Left renal cortex interstitium (tissue), 4 donors: Measurements from ENCODE around the gene FOXP1. TPM values are rescaled to one million over a fixed set of nuclear protein-coding genes. Genes with fewer than 3 reads are reported as not detected.

Experiments
- DNase-seq, 4 donors: peaks; one replicate each; pipeline ENCODE4 v3.0.0-alpha.2; 2013; ENCODE audit warnings: low read depth in 4 of 4, low spot score in 2 of 4, missing footprints in 1 of 4
- polyA plus RNA-seq, 4 donors: library from polyadenylated mRNA; unstranded; fragments of 120-200 nt; gene quantifications; one replicate each; pipeline ENCODE4 v1.2.1, GENCODE V29; 2013; ENCODE audit not compliant: insufficient read length in 4 of 4

Gene FOXP1
- polyA plus RNA-seq, 4 donors: 31.2 to 45.8 (median 38.9) TPM

- DNase-seq: no peak
Observed at GRCh38 chr3:71254281-71255057, 329.1 kb downstream of the FOXP1 start.

DNA sequence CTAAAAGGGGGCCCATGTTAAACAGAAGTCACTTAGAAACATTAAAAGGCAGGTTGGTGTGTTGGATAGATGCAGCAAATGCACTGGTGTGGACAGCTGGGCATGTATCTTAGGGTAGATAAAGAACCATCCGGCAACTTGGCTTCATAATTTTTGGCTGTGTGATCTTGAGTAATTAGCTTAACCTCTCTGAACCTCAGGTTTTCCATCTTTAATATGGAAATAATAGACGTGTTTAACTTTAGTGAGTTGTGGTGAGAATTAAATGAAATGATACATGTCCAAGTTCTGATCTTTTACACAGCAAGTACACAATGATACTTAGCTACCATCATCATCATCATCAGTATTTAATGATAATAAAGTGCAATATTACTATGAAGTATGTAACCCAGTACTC is 330.4 kb downstream of the FOXP1 start:
- DNase-seq: no peak

GRCh38 chr3:71252466-71252865 is 331.1 kb downstream of the FOXP1 start:
- no peak for DNase-seq

DNA sequence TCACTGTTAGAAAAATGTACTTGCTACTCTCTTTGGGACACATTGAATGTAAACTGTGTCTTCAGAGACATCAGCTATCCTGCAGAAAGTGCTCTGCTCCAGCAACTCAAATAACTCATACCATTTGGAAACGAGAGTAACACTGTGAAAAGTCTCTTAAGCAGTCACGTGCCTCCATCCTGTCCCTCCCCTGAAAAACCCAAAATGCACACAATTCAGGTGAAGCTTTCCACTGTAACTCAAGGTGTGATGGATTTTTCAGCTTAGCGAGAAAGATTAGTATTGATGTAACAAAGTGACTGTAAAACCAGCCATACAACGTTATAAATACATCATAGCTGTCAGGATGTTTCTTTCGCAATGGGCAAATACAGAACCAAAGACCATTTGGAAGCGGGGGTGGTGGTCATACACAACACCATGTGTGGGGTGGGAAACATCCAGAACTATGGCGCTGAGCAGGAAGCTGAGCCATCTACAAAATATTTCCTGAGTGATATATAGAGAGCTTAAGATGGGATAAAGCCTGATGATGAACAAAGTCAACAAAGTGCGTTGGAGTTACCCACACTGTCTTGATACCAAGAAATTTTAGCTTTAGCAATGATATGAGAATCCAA is 332.3 kb downstream of the FOXP1 start:
- DNase-seq: no peak

- DNase-seq: no peak
Observed at GRCh38 chr3:71250026-71250425, 333.5 kb downstream of the FOXP1 start.

GRCh38 chr3:71247958-71248335 is 335.6 kb downstream of the FOXP1 start:
- no peak for DNase-seq

- DNase-seq: no peak
Observed at GRCh38 chr3:71247221-71247957, 336.1 kb downstream of the FOXP1 start.

GRCh38 chr3:71245971-71246880 is 337.3 kb downstream of the FOXP1 start:
- no peak for DNase-seq

DNA sequence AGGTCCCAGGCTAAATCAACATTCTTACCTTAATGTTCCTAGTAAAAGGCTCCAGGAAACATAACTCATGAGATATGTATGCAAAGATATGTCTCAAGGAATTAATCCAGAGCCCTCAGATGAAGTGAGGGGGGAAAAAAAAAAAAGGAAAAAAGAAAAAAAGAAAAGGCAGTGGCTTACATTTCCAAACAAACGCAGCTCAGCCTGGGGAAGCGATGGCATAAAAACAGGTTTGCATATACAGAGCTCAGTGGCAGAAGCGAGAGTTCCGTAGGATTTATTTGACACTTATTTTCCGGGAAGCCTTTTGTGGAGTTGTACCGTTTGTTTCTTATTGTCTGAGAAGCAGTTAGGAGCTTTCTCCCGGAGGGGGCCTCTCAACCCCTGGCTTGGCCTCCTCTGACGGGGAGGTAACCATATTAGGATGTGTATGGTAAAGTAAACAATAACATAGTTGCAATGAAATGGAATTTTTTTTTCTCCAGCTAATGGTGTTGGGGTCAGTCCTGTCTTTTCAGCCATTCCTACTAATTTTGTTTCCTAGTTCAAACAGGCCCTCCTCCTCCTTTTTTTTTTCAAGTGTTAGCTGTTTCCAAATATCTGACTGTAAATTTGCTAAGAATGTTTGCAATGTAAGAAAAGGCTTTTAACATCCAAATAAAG is 338.6 kb downstream of the FOXP1 start:
- no peak for DNase-seq

DNA sequence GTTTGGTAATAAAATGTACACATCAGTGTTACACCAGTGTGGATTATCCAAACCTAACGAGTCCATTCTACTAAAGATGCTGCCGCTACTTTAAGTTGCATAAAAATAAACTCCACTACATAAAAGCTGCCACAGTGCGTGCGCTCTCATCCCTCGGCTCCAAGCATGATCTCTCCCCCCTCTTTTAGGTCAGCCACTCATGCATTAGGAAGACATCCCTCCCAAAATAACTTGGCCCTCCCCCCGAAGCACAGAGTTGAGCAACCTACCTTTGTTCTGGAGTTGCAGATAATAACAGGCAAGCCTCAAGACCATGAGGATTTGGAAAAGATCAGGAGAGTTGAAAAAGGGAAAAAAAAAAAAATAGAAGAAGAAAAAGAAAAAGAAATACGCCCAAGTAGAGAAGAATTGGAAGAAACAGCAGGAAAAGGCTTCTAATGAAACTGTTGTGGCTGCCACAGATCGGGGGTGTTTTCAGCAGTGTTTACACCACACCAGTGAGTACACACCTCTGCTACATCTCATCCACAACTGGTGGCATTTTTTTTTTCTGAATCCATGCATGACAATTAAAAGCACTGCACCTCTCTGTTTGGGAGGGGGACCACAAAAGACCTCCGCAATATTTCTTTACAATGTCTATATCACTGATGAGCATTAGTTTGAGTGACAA is 339.2 kb downstream of the FOXP1 start:
- no peak for DNase-seq

DNA sequence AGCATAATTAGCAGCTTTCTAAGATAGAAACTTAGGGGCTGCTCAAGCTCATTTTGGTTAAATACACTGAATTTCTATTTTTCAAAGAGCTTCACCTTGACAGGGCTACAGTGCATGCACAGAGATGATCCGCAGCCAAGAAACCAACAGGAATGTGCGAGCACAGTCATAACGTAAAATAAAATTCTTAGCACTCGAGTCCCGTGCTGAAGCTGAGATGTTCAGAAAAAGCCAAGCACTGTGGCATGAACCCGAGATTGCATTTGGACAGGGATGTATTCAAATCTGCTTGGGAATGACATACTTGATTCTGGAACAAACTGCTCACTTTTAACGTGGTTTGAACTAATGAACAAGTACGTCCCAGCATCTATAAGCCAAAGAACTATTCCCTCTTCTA is 340.3 kb downstream of the FOXP1 start:
- no peak for DNase-seq

DNA sequence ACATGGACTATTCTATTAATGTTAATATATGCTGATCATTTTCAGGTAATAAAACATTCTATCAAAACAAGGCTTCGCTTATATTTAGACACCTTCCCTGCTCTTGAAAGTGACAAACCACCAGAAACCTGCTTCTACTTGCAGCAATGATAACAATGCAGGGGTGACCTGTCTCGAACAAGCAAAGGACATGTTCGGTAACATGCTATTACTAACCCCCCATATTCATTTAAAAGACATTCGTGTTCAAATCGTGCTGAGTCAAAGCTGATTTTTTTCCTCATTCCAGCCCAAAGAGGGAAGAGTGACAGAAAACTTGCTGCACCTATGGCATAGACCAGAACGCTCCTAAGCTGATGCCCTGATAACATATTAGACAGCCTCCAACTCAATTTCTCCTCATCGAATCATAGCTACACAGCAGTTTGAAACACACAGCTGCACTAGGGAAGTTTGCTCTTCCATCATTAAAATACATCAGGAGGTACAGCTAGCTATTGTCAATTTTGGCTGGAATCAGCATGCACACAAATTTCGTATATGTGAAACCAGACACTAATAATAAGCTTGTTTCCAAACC is 341.5 kb downstream of the FOXP1 start:
- DNase-seq: no peak

DNA sequence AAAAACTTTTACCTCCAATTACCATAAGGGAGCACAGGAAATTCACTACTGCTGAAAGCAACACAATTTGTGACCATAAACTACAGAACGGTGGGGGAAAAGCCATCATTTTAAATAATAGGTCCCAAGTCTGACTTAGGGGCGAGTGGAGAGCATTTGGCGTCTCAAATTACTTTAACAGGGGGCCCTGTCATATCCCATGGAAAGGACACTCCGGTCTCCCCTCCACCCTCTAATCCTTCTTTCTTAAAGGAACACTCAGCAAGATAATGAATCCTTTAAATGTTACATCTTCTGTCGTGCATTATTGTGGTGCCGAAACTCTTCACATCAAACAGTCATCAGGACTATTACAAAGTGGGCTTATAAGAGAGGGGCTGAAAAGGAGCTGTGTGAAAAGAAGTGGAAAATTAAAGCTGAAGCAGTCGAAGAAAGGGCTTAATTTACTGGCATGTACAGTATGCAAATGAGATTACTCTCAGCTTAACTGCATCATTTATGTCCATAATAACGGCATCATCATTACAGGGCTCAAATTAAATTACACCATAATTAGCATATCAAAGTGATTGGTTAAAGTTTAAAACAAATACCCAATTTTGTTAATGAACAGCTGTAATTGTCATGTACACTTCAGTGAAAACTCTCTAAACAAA is 342.2 kb downstream of the FOXP1 start:
- no peak for DNase-seq

GRCh38 chr3:71240034-71240433 is 343.5 kb downstream of the FOXP1 start:
- no peak for DNase-seq

GRCh38 chr3:71238355-71238757 is 345.2 kb downstream of the FOXP1 start:
- no peak for DNase-seq

GRCh38 chr3:71237672-71238071 is 345.9 kb downstream of the FOXP1 start:
- DNase-seq: no peak

- DNase-seq: no peak
Observed at GRCh38 chr3:71235846-71236245, 347.7 kb downstream of the FOXP1 start.

DNA sequence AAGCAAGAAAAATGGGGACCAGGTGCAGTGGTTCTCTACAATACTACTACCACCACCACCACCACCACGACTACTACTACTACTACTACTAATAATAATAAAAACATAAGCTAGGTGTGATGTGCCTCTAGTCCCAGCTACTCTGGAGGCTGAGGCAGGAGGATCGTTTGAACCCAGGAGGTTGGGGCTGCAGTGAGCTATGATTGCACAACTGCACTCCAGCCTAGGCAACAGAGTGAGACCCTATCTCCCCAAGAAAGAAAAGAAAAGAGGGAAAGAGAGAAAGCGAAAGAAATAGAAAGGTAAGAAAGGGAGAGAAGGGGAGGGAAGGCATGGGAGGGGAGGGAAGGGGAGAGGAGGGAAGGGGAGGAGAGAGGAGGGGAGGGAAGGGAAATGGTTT is 350.6 kb downstream of the FOXP1 start:
- DNase-seq: no peak

DNA sequence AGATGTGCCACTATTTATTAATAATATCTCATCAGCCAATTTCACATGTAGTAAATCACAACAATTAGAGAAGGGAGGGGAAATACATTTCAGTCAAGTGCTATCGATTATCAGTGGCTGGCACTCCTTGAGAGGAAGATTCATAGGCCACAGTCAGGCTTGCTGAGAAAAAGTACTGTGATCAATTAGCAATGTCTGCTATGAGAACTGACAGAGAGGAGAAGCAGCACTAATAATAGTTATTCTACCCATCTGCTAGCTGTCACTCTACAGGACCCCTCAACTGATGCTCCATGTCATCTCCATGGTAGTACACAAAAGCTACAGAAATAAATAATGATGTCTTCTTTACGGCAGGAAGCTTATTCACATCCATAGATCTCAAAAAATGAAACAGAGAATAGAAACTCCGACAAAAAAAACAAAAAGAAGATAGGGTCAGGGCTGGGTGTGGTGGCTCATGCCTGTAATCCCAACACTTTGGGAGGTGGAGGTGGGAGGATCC is 351.3 kb downstream of the FOXP1 start:
- DNase-seq: no peak
